Neutrophil (primary cell): ENCODE results near the gene NIPAL3.

Source experiments
- H3K27ac ChIP-seq: fragments of 200-600 bp; sonication (generic); 2 replicates; pipeline ENCODE4 v1.5.1; 2016; ENCODE audit warnings: mild to moderate bottlenecking, moderate library complexity
- H3K27me3 ChIP-seq: fragments of 200-600 bp; sonication (generic); 2 replicates; pipeline ENCODE4 v1.6.0; 2016; ENCODE audit warnings: mild to moderate bottlenecking
- H3K36me3 ChIP-seq: fragments of 200-600 bp; sonication (generic); 2 replicates; pipeline ENCODE4 v1.5.1; 2017
- H3K4me1 ChIP-seq, 2 experiments: fragments of 200-600 bp in 1 of 2; sonication (generic) in 1 of 2; 1 replicate in 1 of 2; 2 replicates in 1 of 2; pipeline versions ENCODE4 v1.5.1 to v1.6.1; 2013 to 2016; ENCODE audit warnings: low read depth in 1 of 2, low read length in 1 of 2, mild to moderate bottlenecking in 1 of 2, moderate library complexity in 1 of 2; ENCODE audit not compliant: control insufficient read depth in 1 of 2, insufficient read depth in 1 of 2
- H3K4me3 ChIP-seq, 2 experiments: fragments of 200-600 bp in 1 of 2; sonication (generic) in 1 of 2; 1 replicate in 1 of 2; 2 replicates in 1 of 2; pipeline ENCODE4 v1.5.1; 2013 to 2016; ENCODE audit warnings: low read depth in 1 of 2, low read length in 1 of 2, mild to moderate bottlenecking in 1 of 2, moderate library complexity in 1 of 2
- H3K9me3 ChIP-seq: fragments of 200-600 bp; sonication (generic); 2 replicates; pipeline ENCODE4 v1.5.1; 2016
- TF ChIP-seq, protein P1 (sequence below): fragments of 200-600 bp; sonication (generic); IDR thresholded peaks from 2 replicates; pipeline ENCODE4 v1.5.1; 2016; ENCODE audit warnings: antibody characterized with exemption

The NIPAL3 gene

DNA sequence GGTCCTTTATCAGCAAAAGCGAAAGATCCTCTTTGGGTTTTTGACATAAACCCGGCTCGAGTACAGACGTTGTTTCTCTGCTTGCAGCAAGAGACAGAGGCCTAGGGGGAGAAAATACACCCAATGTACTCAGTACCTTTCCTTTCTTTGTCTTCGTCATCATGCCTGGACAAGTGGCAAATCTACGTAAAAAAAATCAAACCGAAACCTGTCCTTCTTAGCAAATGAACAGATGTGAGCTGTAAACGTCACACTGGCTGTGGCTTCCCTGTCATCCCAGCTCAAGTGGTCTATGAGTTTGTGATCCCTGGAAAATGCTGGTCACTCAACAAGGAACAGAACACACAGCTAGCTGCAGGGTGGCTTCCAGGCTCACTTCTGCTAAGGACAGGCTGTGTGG is 41.9 kb upstream of the NIPAL3 start:
- Histone ChIP-seq H3K4me3 (no peak overlapping the region), H3K27me3 (no peaks in the 10 kb centered on the region), H3K27ac (no peak overlapping the region), H3K4me1 (no peaks in the 10 kb centered on the region), H3K36me3 (no peaks in the 10 kb centered on the region), H3K9me3 (no peaks in the 10 kb centered on the region)
- TF ChIP-seq, protein P1, sequence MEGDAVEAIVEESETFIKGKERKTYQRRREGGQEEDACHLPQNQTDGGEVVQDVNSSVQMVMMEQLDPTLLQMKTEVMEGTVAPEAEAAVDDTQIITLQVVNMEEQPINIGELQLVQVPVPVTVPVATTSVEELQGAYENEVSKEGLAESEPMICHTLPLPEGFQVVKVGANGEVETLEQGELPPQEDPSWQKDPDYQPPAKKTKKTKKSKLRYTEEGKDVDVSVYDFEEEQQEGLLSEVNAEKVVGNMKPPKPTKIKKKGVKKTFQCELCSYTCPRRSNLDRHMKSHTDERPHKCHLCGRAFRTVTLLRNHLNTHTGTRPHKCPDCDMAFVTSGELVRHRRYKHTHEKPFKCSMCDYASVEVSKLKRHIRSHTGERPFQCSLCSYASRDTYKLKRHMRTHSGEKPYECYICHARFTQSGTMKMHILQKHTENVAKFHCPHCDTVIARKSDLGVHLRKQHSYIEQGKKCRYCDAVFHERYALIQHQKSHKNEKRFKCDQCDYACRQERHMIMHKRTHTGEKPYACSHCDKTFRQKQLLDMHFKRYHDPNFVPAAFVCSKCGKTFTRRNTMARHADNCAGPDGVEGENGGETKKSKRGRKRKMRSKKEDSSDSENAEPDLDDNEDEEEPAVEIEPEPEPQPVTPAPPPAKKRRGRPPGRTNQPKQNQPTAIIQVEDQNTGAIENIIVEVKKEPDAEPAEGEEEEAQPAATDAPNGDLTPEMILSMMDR, result no peak

DNA sequence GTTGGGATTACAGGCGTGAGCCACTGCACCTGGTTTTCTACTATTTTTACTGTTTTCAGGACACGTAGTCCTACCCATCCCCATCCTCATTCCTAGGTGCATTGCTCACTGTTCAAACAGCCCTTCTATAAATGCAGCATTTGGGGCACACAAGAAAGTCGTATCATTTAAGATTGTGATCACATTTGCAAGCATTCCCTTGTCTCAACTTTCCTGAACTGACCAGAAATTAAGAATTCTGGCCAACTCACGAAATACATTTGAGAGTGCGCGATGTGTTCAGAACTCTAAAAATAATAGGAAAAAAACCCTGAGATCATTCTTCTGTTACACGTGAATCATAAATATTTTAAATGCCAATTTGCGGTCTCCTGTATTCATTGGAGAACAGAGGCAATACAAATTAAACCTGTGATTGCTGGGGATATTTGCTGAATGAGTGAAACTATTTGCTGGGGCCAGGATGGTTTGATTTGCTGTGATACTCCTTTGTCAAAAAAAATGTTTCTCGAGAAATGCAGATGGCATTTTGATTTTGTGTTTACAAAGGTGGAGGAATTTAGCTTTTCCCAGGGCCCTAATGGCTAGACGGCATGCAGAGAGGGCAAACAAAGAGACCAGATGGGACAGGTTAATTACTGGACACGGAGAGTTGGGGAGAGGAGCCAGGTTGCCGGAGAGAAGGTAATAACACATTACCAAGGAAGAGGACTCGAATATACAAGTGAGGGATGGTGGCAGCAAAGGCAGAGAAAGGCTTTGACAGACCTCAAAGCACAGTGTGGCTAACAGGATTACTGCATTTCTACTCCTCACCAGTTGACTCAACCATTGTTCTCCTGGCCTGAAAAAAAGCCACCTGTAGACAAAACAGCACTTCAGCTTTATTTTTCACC is 40.5 kb upstream of the NIPAL3 start:
- H3K36me3 ChIP-seq, result no peaks in the 10 kb centered on the region
- no peaks in the 10 kb centered on the region for H3K4me1 ChIP-seq
- TF ChIP-seq, protein P1, result no peak
- no peak overlapping the region for H3K4me3 ChIP-seq
- no peaks in the 10 kb centered on the region for H3K9me3 ChIP-seq
- H3K27ac ChIP-seq, result no peak overlapping the region
- no peaks in the 10 kb centered on the region for H3K27me3 ChIP-seq

DNA sequence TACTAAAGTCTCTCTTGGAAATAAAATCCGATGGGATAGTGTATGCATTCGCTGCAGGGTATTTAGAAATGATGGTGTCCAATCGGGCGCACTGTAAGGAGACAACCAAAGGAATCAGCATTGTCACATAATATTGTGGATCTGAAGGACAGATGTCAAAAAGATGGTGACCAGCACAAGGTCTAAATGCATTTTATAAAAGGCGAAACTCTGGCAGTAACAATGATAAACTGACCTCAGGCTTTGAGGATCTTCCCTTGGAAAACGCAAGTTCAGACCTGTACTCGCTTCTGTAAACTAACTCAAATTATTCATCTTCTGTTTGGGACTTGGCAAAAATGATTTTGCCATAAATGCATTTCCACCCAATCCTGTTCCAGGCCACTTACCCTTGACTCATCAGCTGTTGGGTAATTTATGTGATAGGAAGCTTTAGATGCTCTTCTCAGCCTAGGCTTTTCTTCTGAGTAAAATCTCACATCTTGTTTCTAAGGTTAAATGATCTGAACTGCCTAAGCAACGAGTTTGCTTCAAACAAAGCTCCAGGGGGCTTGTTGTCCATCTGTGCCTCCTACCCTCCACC is 35.8 kb upstream of the NIPAL3 start:
- Histone ChIP-seq H3K4me3 (no peak overlapping the region), H3K9me3 (no peaks in the 10 kb centered on the region), H3K27ac (no peak overlapping the region), H3K36me3 (no peaks in the 10 kb centered on the region), H3K27me3 (no peaks in the 10 kb centered on the region), H3K4me1 (peaks cover 16 to 19% of the 10 kb centered on the region in 2 experiments)
- TF ChIP-seq, protein P1, result no peak

DNA sequence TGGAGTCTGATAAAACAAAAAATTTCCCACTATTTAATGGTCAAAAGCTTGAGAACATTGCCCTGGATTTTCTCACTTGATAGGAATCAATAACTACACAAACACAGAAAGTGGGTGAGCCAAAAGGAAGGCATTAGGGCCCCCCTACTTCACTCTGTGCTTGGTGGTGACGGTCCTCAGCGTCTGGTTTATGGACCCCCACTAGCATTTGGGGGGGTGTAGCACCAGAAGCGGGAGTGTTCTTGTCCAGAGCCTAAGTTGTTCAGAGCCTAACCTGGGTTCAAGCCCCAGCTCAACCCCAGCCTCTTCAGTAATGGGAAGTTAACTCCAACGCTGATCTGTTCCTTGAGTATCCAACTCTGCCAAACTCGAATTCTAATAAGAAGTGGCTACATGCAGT is 35.1 kb upstream of the NIPAL3 start:
- Histone ChIP-seq H3K36me3 (no peaks in the 10 kb centered on the region), H3K27ac (peak overlapping the region; percentile 14), H3K9me3 (no peaks in the 10 kb centered on the region), H3K4me3 (no peak overlapping the region), H3K4me1 (peaks cover 23 to 26% of the 10 kb centered on the region in 2 experiments), H3K27me3 (no peaks in the 10 kb centered on the region)
- TF ChIP-seq, protein P1, result no peak

DNA sequence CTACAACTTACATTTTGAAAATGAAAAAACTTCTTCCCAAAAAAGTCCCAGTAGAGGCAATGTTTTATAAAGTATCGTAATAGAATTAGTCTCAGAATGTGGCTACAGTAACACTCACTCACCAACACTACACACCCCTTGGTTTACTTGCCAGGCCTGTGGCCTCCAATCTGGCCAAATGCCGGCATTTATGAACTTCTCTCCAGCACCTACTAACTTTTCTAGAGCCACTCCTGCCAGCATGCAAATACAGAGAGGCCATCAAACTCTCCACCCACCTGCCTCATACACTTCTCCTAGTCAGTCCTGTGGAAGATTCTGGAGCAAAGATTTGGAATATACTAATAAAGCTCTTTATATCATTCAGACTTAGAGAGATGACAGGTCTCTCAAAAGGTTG is 34.3 kb upstream of the NIPAL3 start:
- H3K27ac ChIP-seq, result no peak overlapping the region
- TF ChIP-seq, protein P1, result no peak
- H3K27me3 ChIP-seq, result no peaks in the 10 kb centered on the region
- no peaks in the 10 kb centered on the region for H3K36me3 ChIP-seq
- no peaks in the 10 kb centered on the region for H3K9me3 ChIP-seq
- H3K4me3 ChIP-seq, result no peak overlapping the region
- H3K4me1 ChIP-seq, result peaks cover 30 to 33% of the 10 kb centered on the region in 2 experiments
